Measurements from ENCODE around the gene RADX. TPM values are rescaled to one million over a fixed set of nuclear protein-coding genes. Genes with fewer than 3 reads are reported as not detected.

Gene RADX
- total RNA-seq, 1 experiment from 2014 or later, result 0.18 TPM

DNA sequence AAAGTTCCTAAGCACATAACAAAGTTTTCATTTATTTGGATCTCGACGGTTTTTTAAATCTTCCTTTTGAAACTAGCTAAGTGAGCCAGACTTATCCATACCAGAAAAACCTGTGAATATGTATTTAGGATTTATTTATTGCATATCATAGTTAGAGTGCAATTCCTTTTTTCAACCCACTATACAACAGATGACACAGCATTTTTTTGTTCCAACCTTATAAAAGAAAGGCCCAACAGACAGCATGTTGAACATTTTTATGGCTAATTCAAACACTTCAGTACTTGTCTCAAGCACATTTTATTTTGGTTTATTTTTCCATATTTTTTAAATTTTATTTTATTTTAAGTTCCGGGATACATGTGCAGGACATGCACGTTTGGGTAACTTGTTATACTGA is 99.6 kb downstream of the RADX start:
- Histone ChIP-seq H3K9ac (ENCODE audit: low read length) (no peak overlapping the region), H3K27me3 (ENCODE audit: low read length) (peaks cover 15% of the 10 kb centered on the region; the same call in 1 of the 2 replicates), H3K4me2 (ENCODE audit: low read length) (no peak overlapping the region), H2AFZ (ENCODE audit: low read length) (no peak overlapping the region), H3K4me1 (ENCODE audit: insufficient read depth, low read length) (peaks cover 14% of the 10 kb centered on the region), H4K20me1 (ENCODE audit: low read length) (no peaks in the 10 kb centered on the region), H3K4me3 (ENCODE audit: low read length) (no peak overlapping the region), H3K9me3 (ENCODE audit: low read length) (no peaks in the 10 kb centered on the region), H3F3A (ENCODE audit: low read length, unreplicated experiment) (no peaks in the 10 kb centered on the region), H3K36me3 (ENCODE audit: low read depth, low read length) (no peaks in the 10 kb centered on the region), H3K9me2 (replicated peaks; ENCODE audit: low read length) (no peaks in the 10 kb centered on the region), H3K79me2 (ENCODE audit: low read length) (no peaks in the 10 kb centered on the region), H3K27ac (ENCODE audit: low read length) (no peak overlapping the region)
- ChIA-PET CTCF (no interaction called here), POLR2A (ENCODE audit: unreplicated experiment) (no interaction called here)
- TF ChIP-seq, protein P1, sequence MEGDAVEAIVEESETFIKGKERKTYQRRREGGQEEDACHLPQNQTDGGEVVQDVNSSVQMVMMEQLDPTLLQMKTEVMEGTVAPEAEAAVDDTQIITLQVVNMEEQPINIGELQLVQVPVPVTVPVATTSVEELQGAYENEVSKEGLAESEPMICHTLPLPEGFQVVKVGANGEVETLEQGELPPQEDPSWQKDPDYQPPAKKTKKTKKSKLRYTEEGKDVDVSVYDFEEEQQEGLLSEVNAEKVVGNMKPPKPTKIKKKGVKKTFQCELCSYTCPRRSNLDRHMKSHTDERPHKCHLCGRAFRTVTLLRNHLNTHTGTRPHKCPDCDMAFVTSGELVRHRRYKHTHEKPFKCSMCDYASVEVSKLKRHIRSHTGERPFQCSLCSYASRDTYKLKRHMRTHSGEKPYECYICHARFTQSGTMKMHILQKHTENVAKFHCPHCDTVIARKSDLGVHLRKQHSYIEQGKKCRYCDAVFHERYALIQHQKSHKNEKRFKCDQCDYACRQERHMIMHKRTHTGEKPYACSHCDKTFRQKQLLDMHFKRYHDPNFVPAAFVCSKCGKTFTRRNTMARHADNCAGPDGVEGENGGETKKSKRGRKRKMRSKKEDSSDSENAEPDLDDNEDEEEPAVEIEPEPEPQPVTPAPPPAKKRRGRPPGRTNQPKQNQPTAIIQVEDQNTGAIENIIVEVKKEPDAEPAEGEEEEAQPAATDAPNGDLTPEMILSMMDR (conservative IDR thresholded peaks at IDR 0.05; ENCODE audit: low read depth, low read length), result no peak
- no peak for TF ChIP-seq EZH2 (IDR thresholded peaks at IDR 0.05; ENCODE audit: low read length, unreplicated experiment)
- no peak for TF ChIP-seq EZH2phosphoT487 (IDR thresholded peaks at IDR 0.05; ENCODE audit: borderline replicate concordance, low read length)
- ATAC-seq (no peak), DNase-seq (no peak)
- intact Hi-C loops (cut with micrococcal nuclease), result no loop called here
- BruUV-seq (replicated peaks), result no TSS peak

DNA sequence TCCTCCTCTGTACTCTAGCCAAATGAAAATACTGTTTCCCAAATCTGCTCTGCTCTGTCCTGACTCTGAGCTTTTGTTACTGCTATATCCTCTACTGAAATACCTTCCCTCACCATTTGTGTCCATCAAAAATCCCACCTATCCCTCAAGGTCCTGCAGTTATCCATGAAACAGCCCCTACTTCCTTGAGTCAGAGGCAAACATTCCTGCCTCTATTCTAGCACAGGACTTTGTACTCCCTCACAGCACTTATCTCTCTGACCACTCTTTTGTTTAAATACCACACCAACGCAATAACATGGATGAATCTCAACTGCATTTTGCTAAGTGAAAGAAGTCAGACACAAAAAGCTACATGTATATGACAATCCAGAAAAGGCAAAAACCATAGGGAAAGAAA is 104.2 kb downstream of the RADX start:
- Histone ChIP-seq H3K36me3 (ENCODE audit: low read depth, low read length) (no peaks in the 10 kb centered on the region), H3K27me3 (ENCODE audit: low read length) (peaks cover 23% of the 10 kb centered on the region), H3K9me3 (ENCODE audit: low read length) (no peaks in the 10 kb centered on the region), H3K4me3 (ENCODE audit: low read length) (no peak overlapping the region), H4K20me1 (ENCODE audit: low read length) (no peaks in the 10 kb centered on the region), H3K4me1 (ENCODE audit: insufficient read depth, low read length) (no peaks in the 10 kb centered on the region), H3K27ac (ENCODE audit: low read length) (no peak overlapping the region), H3K9me2 (replicated peaks; ENCODE audit: low read length) (no peaks in the 10 kb centered on the region), H3K9ac (ENCODE audit: low read length) (no peak overlapping the region), H2AFZ (ENCODE audit: low read length) (no peak overlapping the region), H3K79me2 (ENCODE audit: low read length) (no peaks in the 10 kb centered on the region), H3K4me2 (ENCODE audit: low read length) (no peak overlapping the region), H3F3A (ENCODE audit: low read length, unreplicated experiment) (no peaks in the 10 kb centered on the region)
- intact Hi-C loops (cut with micrococcal nuclease), result no loop called here
- DNase-seq, result no peak
- BruUV-seq (replicated peaks), result no TSS peak
- ChIA-PET CTCF (no interaction called here), POLR2A (ENCODE audit: unreplicated experiment) (no interaction called here)
- no peak for ATAC-seq
- TF ChIP-seq, protein P1 (conservative IDR thresholded peaks at IDR 0.05; ENCODE audit: low read depth, low read length), result no peak
- no peak for TF ChIP-seq EZH2phosphoT487 (IDR thresholded peaks at IDR 0.05; ENCODE audit: borderline replicate concordance, low read length)
- no peak for TF ChIP-seq EZH2 (IDR thresholded peaks at IDR 0.05; ENCODE audit: low read length, unreplicated experiment)

DNA sequence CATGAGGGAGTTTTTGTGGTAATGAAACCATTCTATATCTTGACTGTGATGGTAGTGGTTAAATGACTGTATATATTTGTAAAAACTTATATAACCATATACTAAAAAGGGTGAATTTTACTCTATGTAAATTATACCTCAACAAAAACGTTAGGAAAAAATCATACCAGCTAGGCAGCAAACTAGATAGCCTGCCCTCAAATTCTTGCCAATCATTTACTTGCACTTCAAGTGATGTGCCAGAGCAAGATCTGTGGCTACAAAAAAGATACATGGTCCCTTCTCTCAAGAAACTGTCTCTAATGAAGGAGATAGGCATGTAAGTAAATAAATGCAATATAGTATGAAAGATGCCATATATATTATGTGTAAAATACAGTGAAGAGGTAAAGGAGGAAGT is 104.7 kb downstream of the RADX start:
- TF ChIP-seq EZH2phosphoT487 (IDR thresholded peaks at IDR 0.05; ENCODE audit: borderline replicate concordance, low read length), result no peak
- no peak for TF ChIP-seq EZH2 (IDR thresholded peaks at IDR 0.05; ENCODE audit: low read length, unreplicated experiment)
- TF ChIP-seq, protein P1 (conservative IDR thresholded peaks at IDR 0.05; ENCODE audit: low read depth, low read length), result no peak
- intact Hi-C loops (cut with micrococcal nuclease), result no loop called here
- ATAC-seq (no peak), DNase-seq (no peak)
- no peak overlapping the region for H3K4me2 ChIP-seq (ENCODE audit: low read length)
- no peak overlapping the region for H3K27ac ChIP-seq (ENCODE audit: low read length)
- no peak overlapping the region for H3K9ac ChIP-seq (ENCODE audit: low read length)
- no peaks in the 10 kb centered on the region for H3K79me2 ChIP-seq (ENCODE audit: low read length)
- no peaks in the 10 kb centered on the region for H4K20me1 ChIP-seq (ENCODE audit: low read length)
- H3K27me3 ChIP-seq (ENCODE audit: low read length), result peaks cover 23% of the 10 kb centered on the region
- no peak overlapping the region for H2AFZ ChIP-seq (ENCODE audit: low read length)
- H3K36me3 ChIP-seq (ENCODE audit: low read depth, low read length), result no peaks in the 10 kb centered on the region
- no peaks in the 10 kb centered on the region for H3F3A ChIP-seq (ENCODE audit: low read length, unreplicated experiment)
- H3K4me1 ChIP-seq (ENCODE audit: insufficient read depth, low read length), result no peaks in the 10 kb centered on the region
- H3K9me3 ChIP-seq (ENCODE audit: low read length), result no peaks in the 10 kb centered on the region
- H3K4me3 ChIP-seq (ENCODE audit: low read length), result no peak overlapping the region
- CTCF ChIA-PET, result no interaction called here
- H3K9me2 ChIP-seq (replicated peaks; ENCODE audit: low read length), result no peaks in the 10 kb centered on the region
- POLR2A ChIA-PET (ENCODE audit: unreplicated experiment), result no interaction called here
- BruUV-seq (replicated peaks), result no TSS peak
